NOMO-1 treated with dmso at 0.1 percent for 144 hours (cell line): Measurements from ENCODE around the gene CARTPT.

Experiments used
- DNase-seq: peaks from one replicate; lab custom pipeline; 2025; ENCODE audit not compliant: unreplicated experiment; lab: John Stamatoyannopoulos, UW

CARTPT gene

GRCh38 chr5:71734141-71734540 lies 15.1 kb downstream of the CARTPT start:
- DNase-seq: no peak

GRCh38 chr5:71737931-71738539 lies 19.0 kb downstream of the CARTPT start:
- no peak for DNase-seq

- no peak for DNase-seq
These were observed 19.7 kb downstream of the CARTPT start for GRCh38 chr5:71738662-71739361.

- no peak for DNase-seq
These were observed 21.1 kb downstream of the CARTPT start for GRCh38 chr5:71740015-71740753.

- DNase-seq: no peak
These were observed 24.1 kb downstream of the CARTPT start for GRCh38 chr5:71743155-71743554.

- DNase-seq: no peak
These were observed 25.1 kb downstream of the CARTPT start for GRCh38 chr5:71744009-71744790.

- DNase-seq: no peak
These were observed 28.1 kb downstream of the CARTPT start for GRCh38 chr5:71747182-71747581.

GRCh38 chr5:71748360-71748759 lies 29.3 kb downstream of the CARTPT start:
- no peak for DNase-seq

- DNase-seq: no peak
These were observed 32.3 kb downstream of the CARTPT start for GRCh38 chr5:71751422-71751821.

- DNase-seq: no peak
These were observed 33.5 kb downstream of the CARTPT start for GRCh38 chr5:71752441-71753190.

- peak; percentile 2 for DNase-seq
These were observed 38.8 kb downstream of the CARTPT start for GRCh38 chr5:71757590-71758543.

- DNase-seq: no peak
These were observed 43.8 kb downstream of the CARTPT start for GRCh38 chr5:71762826-71763225.

- DNase-seq: no peak
These were observed 48.6 kb downstream of the CARTPT start for GRCh38 chr5:71767661-71768060.

- no peak for DNase-seq
These were observed 50.2 kb downstream of the CARTPT start for GRCh38 chr5:71769287-71769686.

GRCh38 chr5:71770381-71770780 lies 51.3 kb downstream of the CARTPT start:
- no peak for DNase-seq
